GM21367 (cell line): ENCODE measurements around the gene TMEM218.

Experiments used
- ATAC-seq: cut with Tn5 transposase; IDR thresholded peaks from one replicate; pipeline ENCODE4 v1.9.1; 2021; ENCODE audit not compliant: unreplicated experiment

The TMEM218 gene

GRCh38 chr11:125129316-125129993 is 18.0 kb upstream of the TMEM218 start:
- no peak for ATAC-seq

GRCh38 chr11:125128450-125128849 is 17.0 kb upstream of the TMEM218 start:
- no peak for ATAC-seq

GRCh38 chr11:125124618-125124992 is 13.2 kb upstream of the TMEM218 start:
- no peak for ATAC-seq

GRCh38 chr11:125123947-125124617 is 12.7 kb upstream of the TMEM218 start:
- ATAC-seq, result peak; percentile 86

- no peak for ATAC-seq
Observed at GRCh38 chr11:125123194-125123946, 11.9 kb upstream of the TMEM218 start.

- no peak for ATAC-seq
Observed at GRCh38 chr11:125117429-125117828, 6.0 kb upstream of the TMEM218 start.

- ATAC-seq, result no peak
Observed at GRCh38 chr11:125114518-125114917, 3.1 kb upstream of the TMEM218 start.

- no peak for ATAC-seq
Observed at GRCh38 chr11:125112208-125112604, 780 bp upstream of the TMEM218 start.

GRCh38 chr11:125111001-125111342 is 454 bp downstream of the TMEM218 start:
- ATAC-seq, result no peak

- no peak for ATAC-seq
Observed at GRCh38 chr11:125110506-125110905, 920 bp downstream of the TMEM218 start.

- no peak for ATAC-seq
Observed at GRCh38 chr11:125108469-125108868, 3.0 kb downstream of the TMEM218 start.

GRCh38 chr11:125105926-125106325 is 5.5 kb downstream of the TMEM218 start:
- ATAC-seq, result no peak

- ATAC-seq, result no peak
Observed at GRCh38 chr11:125102510-125102909, 8.9 kb downstream of the TMEM218 start.

- no peak for ATAC-seq
Observed at GRCh38 chr11:125102025-125102424, 9.4 kb downstream of the TMEM218 start.

- ATAC-seq, result no peak
Observed at GRCh38 chr11:125101596-125101995, 9.8 kb downstream of the TMEM218 start.

GRCh38 chr11:125100136-125100535 is 11.3 kb downstream of the TMEM218 start:
- no peak for ATAC-seq

- no peak for ATAC-seq
Observed at GRCh38 chr11:125094731-125095130, 16.7 kb downstream of the TMEM218 start.

GRCh38 chr11:125093502-125093901 is 17.9 kb downstream of the TMEM218 start:
- ATAC-seq, result no peak

GRCh38 chr11:125092669-125093068 is 18.8 kb downstream of the TMEM218 start:
- no peak for ATAC-seq

- ATAC-seq, result no peak
Observed at GRCh38 chr11:125091877-125092664, 19.4 kb downstream of the TMEM218 start.

GRCh38 chr11:125091247-125091876 is 20.1 kb downstream of the TMEM218 start:
- no peak for ATAC-seq
